ENCODE data around the gene GPR137. TPM values are rescaled to one million over a fixed set of nuclear protein-coding genes. Genes with fewer than 3 reads are reported as not detected.

The GPR137 gene
- total and polyA plus RNA-seq, 9 of the 15 experiments (the other 6 are each of a cell fraction or from before 2014, with no cell fraction given) = 0.32 to 26.7 (median 10.7) TPM

GRCh38 chr11:64248578-64248977 is 37.1 kb upstream of the GPR137 start (continued):
- no peak for TF ChIP-seq CREM (IDR thresholded peaks at IDR 0.05; ENCODE audit: low read depth)
- TF ChIP-seq MYNN (IDR thresholded peaks at IDR 0.05) = no peak
- no peak for TF ChIP-seq MYNN (CRISPR knock-in tag; IDR thresholded peaks at IDR 0.05)
- no peak for TF ChIP-seq ZNF584 (CRISPR knock-in tag; IDR thresholded peaks at IDR 0.05; ENCODE audit: low read depth)
- no peak for TF ChIP-seq PTTG1 (tag; IDR thresholded peaks at IDR 0.05; ENCODE audit: low read depth)
- TF ChIP-seq ZBTB11 (CRISPR knock-in tag; IDR thresholded peaks at IDR 0.05) = no peak
- TF ChIP-seq ZNF398 (CRISPR knock-in tag; IDR thresholded peaks at IDR 0.05) = no peak
